ENCODE data around the gene CYP4F22. TPM values are rescaled to one million over a fixed set of nuclear protein-coding genes. Genes with fewer than 3 reads are reported as not detected.
"Not testable (repeated sequence)": the region's sequence is repeated elsewhere in the genome, so short reads cannot be mapped to it uniquely, and the experiment has no call there.

The CYP4F22 gene
- total RNA-seq, 1 experiment from 2014 or later = 0.23 TPM

- DNase-seq = no peak
- H3K9me3 ChIP-seq = no peaks in the 10 kb centered on the region
- no peak overlapping the region for H3K4me3 ChIP-seq
- peaks cover 66% of the 10 kb centered on the region for H3K27me3 ChIP-seq
- H3K36me3 ChIP-seq = no peaks in the 10 kb centered on the region
Observed at GRCh38 chr19:15576526-15577156, 68.3 kb downstream of the CYP4F22 start.

GRCh38 chr19:15577184-15577771, 69.0 kb downstream of the CYP4F22 start:
- Histone ChIP-seq H3K4me3 (no peak overlapping the region), H3K27me3 (peaks cover 66% of the 10 kb centered on the region), H3K36me3 (no peaks in the 10 kb centered on the region), H3K9me3 (no peaks in the 10 kb centered on the region)
- no peak for DNase-seq

- no peak for DNase-seq
- no peaks in the 10 kb centered on the region for H3K9me3 ChIP-seq
- peaks cover 59% of the 10 kb centered on the region for H3K27me3 ChIP-seq
- no peaks in the 10 kb centered on the region for H3K36me3 ChIP-seq
- H3K4me3 ChIP-seq = no peak overlapping the region
Observed at GRCh38 chr19:15583346-15583745, 75.0 kb downstream of the CYP4F22 start.

- Histone ChIP-seq H3K4me3 (no peak overlapping the region), H3K36me3 (no peaks in the 10 kb centered on the region), H3K27me3 (peaks cover 59% of the 10 kb centered on the region), H3K9me3 (no peaks in the 10 kb centered on the region)
- DNase-seq = no peak
Observed at GRCh38 chr19:15584095-15584494, 75.8 kb downstream of the CYP4F22 start.

GRCh38 chr19:15584541-15585115, 76.3 kb downstream of the CYP4F22 start:
- Histone ChIP-seq H3K9me3 (no peaks in the 10 kb centered on the region), H3K36me3 (no peaks in the 10 kb centered on the region), H3K27me3 (peaks cover 59% of the 10 kb centered on the region), H3K4me3 (no peak overlapping the region)
- DNase-seq = peak; percentile 76

GRCh38 chr19:15587663-15588062, 79.3 kb downstream of the CYP4F22 start:
- Histone ChIP-seq H3K9me3 (peaks cover 9% of the 10 kb centered on the region), H3K27me3 (peaks cover 39% of the 10 kb centered on the region), H3K4me3 (no peak overlapping the region), H3K36me3 (no peaks in the 10 kb centered on the region)
- DNase-seq = no peak

- no peak overlapping the region for H3K4me3 ChIP-seq
- H3K27me3 ChIP-seq = peaks cover 37% of the 10 kb centered on the region
- peaks cover 12% of the 10 kb centered on the region for H3K9me3 ChIP-seq
- H3K36me3 ChIP-seq = no peaks in the 10 kb centered on the region
- DNase-seq = no peak
Observed at GRCh38 chr19:15588265-15588664, 79.9 kb downstream of the CYP4F22 start.

GRCh38 chr19:15589760-15590451, 81.6 kb downstream of the CYP4F22 start:
- no peaks in the 10 kb centered on the region for H3K36me3 ChIP-seq
- H3K9me3 ChIP-seq = peaks cover 14% of the 10 kb centered on the region
- H3K27me3 ChIP-seq = peaks cover 24% of the 10 kb centered on the region
- DNase-seq = no peak
- H3K4me3 ChIP-seq = no peak overlapping the region

GRCh38 chr19:15591796-15592195, 83.5 kb downstream of the CYP4F22 start:
- Histone ChIP-seq H3K4me3 (no peak overlapping the region), H3K27me3 (peaks cover 20% of the 10 kb centered on the region), H3K9me3 (peaks cover 21% of the 10 kb centered on the region), H3K36me3 (no peaks in the 10 kb centered on the region)
- no peak for DNase-seq

- not testable (repeated sequence) for H3K36me3 ChIP-seq, H3K4me3 ChIP-seq, DNase-seq
- Histone ChIP-seq H3K27me3 (peaks cover 20% of the 10 kb centered on the region), H3K9me3 (peaks cover 25% of the 10 kb centered on the region)
Observed at GRCh38 chr19:15592506-15592905, 84.2 kb downstream of the CYP4F22 start.

GRCh38 chr19:15593766-15594165, 85.4 kb downstream of the CYP4F22 start:
- H3K9me3 ChIP-seq = peaks cover 25% of the 10 kb centered on the region
- peaks cover 17% of the 10 kb centered on the region for H3K27me3 ChIP-seq
- not testable (repeated sequence) for H3K36me3 ChIP-seq, DNase-seq, H3K4me3 ChIP-seq

GRCh38 chr19:15595069-15595468, 86.7 kb downstream of the CYP4F22 start:
- H3K36me3 ChIP-seq = no peaks in the 10 kb centered on the region
- H3K4me3 ChIP-seq = no peak overlapping the region
- peaks cover 17% of the 10 kb centered on the region for H3K27me3 ChIP-seq
- no peak for DNase-seq
- H3K9me3 ChIP-seq = peaks cover 25% of the 10 kb centered on the region

Other genes starting within 250 kb of the CYP4F22 start
- gene BRD4, start 176.0 kb upstream of the CYP4F22 start, total RNA-seq (2014; rRNA removed; shearing (Covaris generic); ENCODE audit: low replicate concordance) = 9.3 and 16.0 TPM in 2 replicates
- gene AKAP8, start 128.7 kb upstream of the CYP4F22 start, total RNA-seq (2014; rRNA removed; shearing (Covaris generic); ENCODE audit: low replicate concordance) = 29.6 and 30.2 TPM in 2 replicates
- 83.8 and 108 TPM in 2 replicates for gene AKAP8L, start 89.5 kb upstream of the CYP4F22 start, total RNA-seq (2014; rRNA removed; shearing (Covaris generic); ENCODE audit: low replicate concordance)
- 18.0 and 24.3 TPM in 2 replicates for gene WIZ, start 58.6 kb upstream of the CYP4F22 start, total RNA-seq (2014; rRNA removed; shearing (Covaris generic); ENCODE audit: low replicate concordance)
- gene RASAL3, start 44.0 kb upstream of the CYP4F22 start, total RNA-seq (2014; rRNA removed; shearing (Covaris generic); ENCODE audit: low replicate concordance) = 0.25 TPM in 1 of 2 replicates, not detected in the other
- gene PGLYRP2, start 29.0 kb upstream of the CYP4F22 start, total RNA-seq (2014; rRNA removed; shearing (Covaris generic); ENCODE audit: low replicate concordance) = not detected in 2 replicates
- gene CYP4F8, start 106.7 kb downstream of the CYP4F22 start, total RNA-seq (2014; rRNA removed; shearing (Covaris generic); ENCODE audit: low replicate concordance) = not detected in 2 replicates
- not detected in 2 replicates for gene CYP4F3, start 132.4 kb downstream of the CYP4F22 start, total RNA-seq (2014; rRNA removed; shearing (Covaris generic); ENCODE audit: low replicate concordance)
- gene CYP4F12, start 164.6 kb downstream of the CYP4F22 start, total RNA-seq (2014; rRNA removed; shearing (Covaris generic); ENCODE audit: low replicate concordance) = not detected in 2 replicates
- gene OR10H2, start 219.5 kb downstream of the CYP4F22 start, total RNA-seq (2014; rRNA removed; shearing (Covaris generic); ENCODE audit: low replicate concordance) = not detected in 2 replicates
- not detected in 2 replicates for gene OR10H3, start 229.5 kb downstream of the CYP4F22 start, total RNA-seq (2014; rRNA removed; shearing (Covaris generic); ENCODE audit: low replicate concordance)